GM23338 (cell line): ENCODE measurements around the gene IGF2.

Experiments
- CREB1 ChIP-seq: fragments of 250-450 bp; sonication (Bioruptor Pico); IDR thresholded peaks from 2 replicates; pipeline ENCODE4 v1.5.0; 2020; ENCODE audit warnings: low read depth, mild to moderate bottlenecking, moderate library complexity
- CTCF ChIP-seq, 2 experiments: fragments of 200-600 bp in 1 of 2; sonication (generic) in 1 of 2; conservative IDR thresholded peaks; 2 replicates each; pipeline versions ENCODE4 v1.5.1 to v1.6.1; 2016 to 2017; ENCODE audit warnings: antibody characterized with exemption in 2 of 2, low read depth in 2 of 2, mild to moderate bottlenecking in 2 of 2, moderate library complexity in 1 of 2

GRCh38 chr11:2164861-2165555, 25.8 kb upstream of the IGF2 start:
- TF ChIP-seq CREB1 (CRISPR knock-in tag) (no peak), CTCF (conservative IDR thresholded peaks at IDR 0.05; ENCODE audit: low read depth in 2 of 2) (no peak)
